HT1080 (cell line): Measurements from ENCODE around the gene HADHA. TPM values are rescaled to one million over a fixed set of nuclear protein-coding genes. Genes with fewer than 3 reads are reported as not detected.

Experiments
- DNase-seq: peaks from one replicate; pipeline ENCODE4 v3.0.0-alpha.2; 2015; ENCODE audit warnings: low read depth
- total RNA-seq: library from RNA; depleted of rRNA; stranded (reverse); fragments of >200 nt; shearing (Covaris generic); gene quantifications from 2 replicates; pipeline ENCODE4 v1.2.3, GENCODE V29; 2014

HADHA gene
- total RNA-seq, 1 experiment from 2014 or later: 93.6 TPM

- no peak for DNase-seq
Observed at GRCh38 chr2:26193578-26194231, 50.7 kb downstream of the HADHA start.

- DNase-seq: no peak
Observed at GRCh38 chr2:26191316-26192159, 52.9 kb downstream of the HADHA start.

GRCh38 chr2:26190369-26190768 is 54.1 kb downstream of the HADHA start:
- DNase-seq: no peak

- no peak for DNase-seq
Observed at GRCh38 chr2:26189751-26190150, 54.7 kb downstream of the HADHA start.

GRCh38 chr2:26189123-26189522 is 55.3 kb downstream of the HADHA start:
- no peak for DNase-seq

GRCh38 chr2:26187537-26188104 is 56.8 kb downstream of the HADHA start:
- no peak for DNase-seq

- DNase-seq: no peak
Observed at GRCh38 chr2:26187114-26187513, 57.3 kb downstream of the HADHA start.

GRCh38 chr2:26185954-26186770 is 58.3 kb downstream of the HADHA start:
- no peak for DNase-seq

GRCh38 chr2:26185304-26185928 is 59.0 kb downstream of the HADHA start:
- DNase-seq: no peak

- no peak for DNase-seq
Observed at GRCh38 chr2:26184555-26185303, 59.7 kb downstream of the HADHA start.

GRCh38 chr2:26184121-26184520 is 60.3 kb downstream of the HADHA start:
- no peak for DNase-seq

GRCh38 chr2:26182887-26183630 is 61.4 kb downstream of the HADHA start:
- no peak for DNase-seq

- no peak for DNase-seq
Observed at GRCh38 chr2:26182441-26182840, 62.0 kb downstream of the HADHA start.

- no peak for DNase-seq
Observed at GRCh38 chr2:26179446-26179913, 65.0 kb downstream of the HADHA start.

- DNase-seq: no peak
Observed at GRCh38 chr2:26178746-26179436, 65.5 kb downstream of the HADHA start.

GRCh38 chr2:26178246-26178645 is 66.2 kb downstream of the HADHA start:
- DNase-seq: no peak

GRCh38 chr2:26177122-26177521 is 67.3 kb downstream of the HADHA start:
- DNase-seq: no peak

- DNase-seq: no peak
Observed at GRCh38 chr2:26176279-26176615, 68.2 kb downstream of the HADHA start.
